Omental fat pad (tissue), 4 donors: Measurements from ENCODE around the gene CACNB2. TPM values are rescaled to one million over a fixed set of nuclear protein-coding genes. Genes with fewer than 3 reads are reported as not detected.

ENCODE experiments used
- ATAC-seq: fragments of 150-250 bp; one replicate; pipeline ENCODE4 v1.9.1; 2016; ENCODE audit warnings: mild to moderate bottlenecking, moderate library complexity; ENCODE audit not compliant: low FRiP score
- DNase-seq: peaks from one replicate; pipeline ENCODE4 v3.0.0-alpha.2; 2019; ENCODE audit warnings: low spot score
- total RNA-seq, 4 donors: library from RNA; depleted of rRNA; stranded (reverse); fragments of >200 nt; gene quantifications; one replicate each; pipeline ENCODE4 v1.1.0, GENCODE V29; 2016
- TF ChIP-seq, protein P1 (sequence below), 3 donors: fragments of 450-650 bp; IDR thresholded peaks; one replicate each; pipeline ENCODE4 v1.5.1; 2016 to 2017; ENCODE audit warnings: antibody characterized with exemption in 3 of 3, mild to moderate bottlenecking in 3 of 3, moderate library complexity in 2 of 3

The CACNB2 gene
- total RNA-seq, 4 donors from 2014 or later: 2.0 to 12.1 (median 6.1) TPM

DNA sequence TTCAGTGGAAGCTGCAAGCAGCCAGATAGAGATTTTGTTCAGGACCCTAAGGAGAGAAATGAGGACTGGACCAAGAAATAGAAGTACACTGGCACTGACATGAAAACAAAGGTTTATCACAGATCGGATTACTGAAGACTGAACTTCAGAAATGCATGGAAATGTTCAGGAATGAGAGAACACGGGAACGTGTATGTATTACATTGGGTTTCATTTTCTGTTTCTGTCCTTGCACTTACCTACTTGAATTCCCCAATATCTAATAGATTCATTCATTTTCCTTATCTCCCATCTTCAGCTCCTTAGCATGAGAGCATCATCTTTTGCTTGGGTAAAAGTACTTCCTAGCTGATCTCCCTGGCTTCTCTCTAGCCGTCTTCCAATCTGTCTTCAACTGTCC lies 114.5 kb downstream of the CACNB2 start:
- DNase-seq (no peak), ATAC-seq (no peak)
- TF ChIP-seq, protein P1, sequence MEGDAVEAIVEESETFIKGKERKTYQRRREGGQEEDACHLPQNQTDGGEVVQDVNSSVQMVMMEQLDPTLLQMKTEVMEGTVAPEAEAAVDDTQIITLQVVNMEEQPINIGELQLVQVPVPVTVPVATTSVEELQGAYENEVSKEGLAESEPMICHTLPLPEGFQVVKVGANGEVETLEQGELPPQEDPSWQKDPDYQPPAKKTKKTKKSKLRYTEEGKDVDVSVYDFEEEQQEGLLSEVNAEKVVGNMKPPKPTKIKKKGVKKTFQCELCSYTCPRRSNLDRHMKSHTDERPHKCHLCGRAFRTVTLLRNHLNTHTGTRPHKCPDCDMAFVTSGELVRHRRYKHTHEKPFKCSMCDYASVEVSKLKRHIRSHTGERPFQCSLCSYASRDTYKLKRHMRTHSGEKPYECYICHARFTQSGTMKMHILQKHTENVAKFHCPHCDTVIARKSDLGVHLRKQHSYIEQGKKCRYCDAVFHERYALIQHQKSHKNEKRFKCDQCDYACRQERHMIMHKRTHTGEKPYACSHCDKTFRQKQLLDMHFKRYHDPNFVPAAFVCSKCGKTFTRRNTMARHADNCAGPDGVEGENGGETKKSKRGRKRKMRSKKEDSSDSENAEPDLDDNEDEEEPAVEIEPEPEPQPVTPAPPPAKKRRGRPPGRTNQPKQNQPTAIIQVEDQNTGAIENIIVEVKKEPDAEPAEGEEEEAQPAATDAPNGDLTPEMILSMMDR (IDR thresholded peaks at IDR 0.05): no peak

DNA sequence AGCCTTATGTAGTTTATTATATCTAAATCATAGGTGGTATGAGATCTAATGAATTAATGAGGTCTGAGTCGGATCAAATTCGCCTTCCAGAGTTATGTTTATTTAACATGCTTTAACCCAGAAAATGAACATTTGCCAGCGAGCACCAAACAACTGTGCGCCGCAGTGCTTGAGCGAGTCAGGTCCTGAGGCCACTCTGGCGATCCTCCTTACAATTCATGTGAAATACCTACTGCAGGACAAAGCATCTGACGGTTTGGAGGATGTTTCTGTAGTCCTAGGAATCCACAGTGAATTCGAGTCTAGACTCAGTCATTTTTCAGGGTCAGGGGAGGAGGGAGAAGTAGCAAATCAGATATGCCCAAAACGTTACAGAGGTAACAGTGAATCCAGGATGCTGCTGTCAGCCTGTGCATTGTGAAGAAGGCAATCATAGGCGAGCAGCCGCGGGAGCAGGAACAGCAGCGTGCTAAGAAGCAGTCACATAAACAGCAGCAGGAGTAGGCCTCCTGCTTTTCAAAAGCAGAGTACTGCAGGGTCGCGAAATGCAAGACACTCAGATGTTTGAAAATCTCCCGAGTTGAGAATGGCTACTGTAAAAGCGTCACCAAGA lies 120.2 kb downstream of the CACNB2 start:
- DNase-seq (no peak), ATAC-seq (no peak)
- TF ChIP-seq, protein P1 (IDR thresholded peaks at IDR 0.05): no peak

DNA sequence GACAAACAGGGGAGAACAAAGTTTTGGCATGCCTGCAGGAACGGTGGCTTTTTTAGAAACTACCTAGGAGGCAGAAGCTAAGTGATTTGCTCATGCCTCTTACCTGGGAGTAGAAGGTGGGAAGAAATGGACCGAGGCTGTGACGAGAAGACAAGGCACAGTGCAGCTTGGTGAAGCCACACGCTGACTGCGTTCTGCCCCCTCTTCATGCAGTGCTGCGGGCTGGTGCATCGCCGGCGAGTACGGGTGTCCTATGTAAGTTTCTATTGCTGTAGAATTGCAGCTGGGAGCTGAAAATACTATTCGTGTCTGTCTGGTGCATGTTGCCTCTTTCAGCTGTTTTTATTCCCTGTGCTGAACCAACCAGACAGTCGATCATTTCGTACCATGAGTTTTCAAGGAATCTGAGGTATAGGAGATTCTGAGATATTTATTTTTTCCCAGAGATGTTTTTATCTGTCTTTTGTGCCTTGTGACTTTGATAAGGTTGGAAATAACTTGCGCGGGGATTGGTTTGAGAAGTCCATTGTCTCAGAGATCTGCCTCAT lies 120.9 kb downstream of the CACNB2 start:
- DNase-seq (no peak), ATAC-seq (no peak)
- TF ChIP-seq, protein P1 (IDR thresholded peaks at IDR 0.05): no peak

DNA sequence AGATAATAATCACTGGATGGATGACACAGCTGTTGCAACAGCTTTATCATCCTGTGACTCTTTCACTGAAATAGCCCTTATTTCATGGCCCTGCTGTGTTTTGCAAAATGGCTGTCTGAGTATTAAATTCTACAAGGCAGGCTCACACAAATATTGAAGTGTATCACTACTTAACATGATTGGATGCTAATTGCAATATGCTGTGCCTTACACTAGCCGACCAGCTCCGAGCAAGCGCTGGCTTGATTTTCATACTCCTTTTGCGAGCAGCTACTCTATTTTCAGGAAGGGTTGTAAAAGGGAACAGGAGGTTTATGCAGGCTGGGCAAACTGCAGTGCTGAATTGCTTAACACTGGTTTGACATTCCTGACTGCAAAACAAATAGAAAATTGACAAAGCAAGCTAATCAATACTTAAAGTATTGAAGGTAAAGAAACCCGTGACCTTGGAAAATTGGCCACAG lies 121.6 kb downstream of the CACNB2 start:
- DNase-seq: no peak
- TF ChIP-seq, protein P1 (IDR thresholded peaks at IDR 0.05): no peak
- ATAC-seq: no peak

DNA sequence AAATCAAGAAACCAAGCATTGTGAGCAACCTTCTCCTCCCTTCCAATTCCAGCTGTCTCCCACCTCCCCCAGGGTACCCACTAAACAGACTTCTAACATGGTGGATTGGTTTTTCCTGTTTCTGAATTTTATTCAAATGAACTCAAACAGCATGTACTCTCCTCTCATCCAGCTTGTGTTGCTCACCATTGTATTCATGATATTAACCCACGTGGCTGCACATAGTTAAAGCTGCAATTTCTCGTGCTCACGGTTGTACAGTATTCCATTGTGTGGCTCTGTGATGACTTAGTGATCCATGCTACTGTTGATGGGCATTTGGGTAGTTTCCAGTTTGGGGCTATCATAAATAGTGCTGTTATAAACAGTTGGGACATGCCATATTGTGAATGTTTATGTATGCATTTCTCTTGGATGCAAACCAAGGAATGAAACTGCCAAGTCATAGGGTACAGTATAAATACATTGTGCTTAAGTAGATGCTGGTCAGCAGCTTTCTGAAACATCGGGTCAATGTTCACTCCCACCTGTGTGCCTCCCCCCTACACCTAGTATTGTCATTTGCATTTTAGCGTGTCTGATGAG lies 124.3 kb downstream of the CACNB2 start:
- TF ChIP-seq, protein P1 (IDR thresholded peaks at IDR 0.05): no peak
- DNase-seq (no peak), ATAC-seq (no peak)

DNA sequence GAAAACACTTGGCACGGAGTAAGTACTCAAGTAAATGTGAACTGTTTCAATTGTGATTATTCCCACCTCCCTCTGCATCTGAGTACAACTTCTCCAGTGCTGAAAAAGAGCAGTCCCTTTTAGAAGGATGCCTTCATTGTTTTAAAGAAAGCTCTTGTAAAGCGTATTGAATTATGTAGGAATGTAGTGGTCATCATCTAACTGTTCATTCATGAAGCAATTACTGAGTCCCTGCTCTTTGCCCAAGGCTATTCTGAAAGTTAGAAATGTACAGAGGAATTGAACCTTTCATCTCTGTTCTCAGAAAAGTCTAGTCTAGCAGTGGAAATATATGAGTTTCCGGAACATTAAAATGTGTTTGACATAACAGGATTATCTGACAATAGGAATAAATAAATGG lies 127.8 kb downstream of the CACNB2 start:
- no peak for ATAC-seq
- DNase-seq: no peak
- TF ChIP-seq, protein P1 (IDR thresholded peaks at IDR 0.05): no peak

DNA sequence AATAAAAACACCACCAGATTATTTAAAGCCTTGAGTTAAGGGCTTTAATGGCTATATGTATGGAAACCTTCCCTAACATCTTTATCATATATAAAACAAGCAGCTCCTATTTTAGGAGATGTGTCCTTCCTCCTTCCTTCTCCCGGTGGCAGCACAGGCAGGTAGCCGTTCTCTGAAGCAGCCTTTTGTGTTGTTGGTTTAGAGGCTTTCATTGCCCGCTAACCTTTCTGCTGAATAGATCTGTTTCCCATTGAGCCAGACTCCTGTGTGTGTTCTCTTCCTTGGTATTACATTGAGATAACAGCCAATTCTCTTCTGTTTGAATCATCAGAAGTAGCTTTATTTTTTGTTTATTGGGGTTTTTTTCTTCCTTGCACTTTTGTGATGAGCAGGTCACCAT lies 131.3 kb downstream of the CACNB2 start:
- TF ChIP-seq, protein P1 (IDR thresholded peaks at IDR 0.05): no peak
- DNase-seq (no peak), ATAC-seq (no peak)
